GM19099 (cell line): ENCODE data around the gene IRF7.

ENCODE experiments used
- POLR2A ChIP-seq: IDR thresholded peaks from 3 replicates; pipeline ENCODE4 v1.6.1; 2011; ENCODE audit warnings: low read depth; ENCODE audit not compliant: insufficient read length; ENCODE audit errors: extremely low read depth

Gene IRF7

GRCh38 chr11:617199-617911 lies 1.6 kb upstream of the IRF7 start:
- TF ChIP-seq POLR2A, result no peak

GRCh38 chr11:616320-617198 lies 809 bp upstream of the IRF7 start:
- TF ChIP-seq POLR2A, result no peak

GRCh38 chr11:614623-615503 lies 887 bp downstream of the IRF7 start:
- TF ChIP-seq POLR2A, result no peak

GRCh38 chr11:614021-614622 lies 1.6 kb downstream of the IRF7 start:
- TF ChIP-seq POLR2A, result peak; percentile 4

GRCh38 chr11:613369-613968 lies 2.3 kb downstream of the IRF7 start:
- TF ChIP-seq POLR2A, result peak; percentile 48

GRCh38 chr11:612961-613300 lies 2.8 kb downstream of the IRF7 start:
- no peak for TF ChIP-seq POLR2A

- TF ChIP-seq POLR2A, result no peak
These were observed 3.4 kb downstream of the IRF7 start for GRCh38 chr11:612201-612960.

- TF ChIP-seq POLR2A, result peak; percentile 42
These were observed 4.5 kb downstream of the IRF7 start for GRCh38 chr11:611001-611996.

GRCh38 chr11:610146-610801 lies 5.5 kb downstream of the IRF7 start:
- no peak for TF ChIP-seq POLR2A

GRCh38 chr11:609341-609811 lies 6.4 kb downstream of the IRF7 start:
- TF ChIP-seq POLR2A, result no peak

GRCh38 chr11:608791-609251 lies 6.9 kb downstream of the IRF7 start:
- no peak for TF ChIP-seq POLR2A
